GM18526 (cell line): ENCODE data around the gene CLNS1A.

Experiments
- POLR2A ChIP-seq: IDR thresholded peaks from 3 replicates; pipeline ENCODE4 v1.6.1; 2011; ENCODE audit not compliant: insufficient read length; ENCODE audit errors: extremely low read depth

Gene CLNS1A

GRCh38 chr11:77647654-77648305 lies 10.2 kb upstream of the CLNS1A start:
- TF ChIP-seq POLR2A: no peak

GRCh38 chr11:77644887-77645286 lies 7.3 kb upstream of the CLNS1A start:
- TF ChIP-seq POLR2A: no peak

- no peak for TF ChIP-seq POLR2A
These were observed 4.6 kb upstream of the CLNS1A start for GRCh38 chr11:77642228-77642627.

- no peak for TF ChIP-seq POLR2A
These were observed 756 bp downstream of the CLNS1A start for GRCh38 chr11:77636731-77637344.

- TF ChIP-seq POLR2A: no peak
These were observed 7.4 kb downstream of the CLNS1A start for GRCh38 chr11:77630157-77630710.

GRCh38 chr11:77619576-77620198 lies 17.9 kb downstream of the CLNS1A start:
- no peak for TF ChIP-seq POLR2A

- TF ChIP-seq POLR2A: no peak
These were observed 19.7 kb downstream of the CLNS1A start for GRCh38 chr11:77617892-77618291.

- TF ChIP-seq POLR2A: no peak
These were observed 25.7 kb downstream of the CLNS1A start for GRCh38 chr11:77611921-77612320.

- no peak for TF ChIP-seq POLR2A
These were observed 28.4 kb downstream of the CLNS1A start for GRCh38 chr11:77609234-77609633.

GRCh38 chr11:77604281-77604680 lies 33.3 kb downstream of the CLNS1A start:
- TF ChIP-seq POLR2A: no peak

GRCh38 chr11:77602381-77603088 lies 35.1 kb downstream of the CLNS1A start:
- TF ChIP-seq POLR2A: no peak

GRCh38 chr11:77598195-77598594 lies 39.4 kb downstream of the CLNS1A start:
- no peak for TF ChIP-seq POLR2A

GRCh38 chr11:77596626-77597025 lies 41.0 kb downstream of the CLNS1A start:
- TF ChIP-seq POLR2A: no peak

- TF ChIP-seq POLR2A: no peak
These were observed 43.7 kb downstream of the CLNS1A start for GRCh38 chr11:77593883-77594282.

GRCh38 chr11:77592727-77593126 lies 44.9 kb downstream of the CLNS1A start:
- no peak for TF ChIP-seq POLR2A
